GM21381 (cell line): ENCODE measurements around the gene SEMA4G.
"Not testable (repeated sequence)": the region's sequence is repeated elsewhere in the genome, so short reads cannot be mapped to it uniquely, and the experiment has no call there.

Experiments
- ATAC-seq: cut with Tn5 transposase; IDR thresholded peaks from one replicate; pipeline ENCODE4 v1.9.1; 2021; ENCODE audit warnings: mild to moderate bottlenecking, moderate library complexity; ENCODE audit not compliant: unreplicated experiment

The SEMA4G gene

GRCh38 chr10:100970914-100971811, 1.9 kb downstream of the SEMA4G start:
- no peak for ATAC-seq

GRCh38 chr10:100972115-100972903, 3.0 kb downstream of the SEMA4G start:
- no peak for ATAC-seq

DNA sequence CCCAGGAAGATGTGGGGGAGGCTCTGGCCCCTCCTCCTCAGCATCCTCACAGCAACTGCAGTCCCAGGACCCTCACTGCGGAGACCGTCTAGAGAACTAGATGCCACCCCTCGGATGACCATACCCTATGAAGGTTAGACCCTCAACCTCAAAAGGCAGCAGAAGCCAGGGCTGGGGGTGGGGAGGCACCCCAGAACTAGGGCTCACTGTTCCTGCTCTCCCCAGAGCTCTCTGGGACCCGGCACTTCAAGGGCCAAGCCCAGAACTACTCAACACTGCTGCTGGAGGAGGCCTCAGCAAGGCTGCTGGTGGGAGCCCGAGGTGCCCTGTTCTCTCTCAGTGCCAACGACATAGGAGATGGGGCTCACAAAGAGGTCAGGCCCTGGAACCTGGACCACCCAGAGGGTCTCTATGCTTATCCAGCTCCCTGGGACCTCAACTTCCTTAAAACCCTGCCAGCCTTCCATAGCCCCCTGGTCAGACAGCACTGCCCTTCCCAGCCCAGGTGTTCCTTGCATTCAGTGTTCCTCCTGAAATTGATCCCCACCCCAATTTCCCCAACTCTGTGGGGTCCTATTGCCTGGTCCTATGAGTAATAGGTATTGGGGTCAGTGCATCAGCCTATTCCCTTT, 3.7 kb downstream of the SEMA4G start:
- ATAC-seq = no peak

DNA sequence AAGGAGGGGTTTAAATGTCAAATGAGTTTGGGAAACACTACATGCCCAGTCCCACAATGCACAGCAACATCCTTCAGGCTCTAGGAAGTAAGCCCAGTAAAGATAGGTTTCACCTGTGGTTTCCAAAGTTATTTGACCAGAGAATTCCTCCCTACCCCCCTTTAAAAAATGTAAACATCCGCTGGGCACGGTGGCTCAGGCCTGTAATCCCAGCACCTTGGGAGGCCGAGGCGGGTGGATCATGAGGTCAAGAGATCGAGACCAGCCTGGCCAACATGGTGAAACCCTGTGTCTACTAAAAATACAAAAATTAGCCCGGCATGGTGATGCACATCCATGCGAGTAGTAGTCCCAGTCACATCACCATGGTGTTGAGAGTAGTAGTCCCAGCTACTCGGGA, 6.1 kb downstream of the SEMA4G start:
- not testable (repeated sequence) for ATAC-seq

GRCh38 chr10:100976906-100977305, 7.6 kb downstream of the SEMA4G start:
- no peak for ATAC-seq

- ATAC-seq = no peak
Measured at GRCh38 chr10:100977436-100977835, 8.1 kb downstream of the SEMA4G start.

DNA sequence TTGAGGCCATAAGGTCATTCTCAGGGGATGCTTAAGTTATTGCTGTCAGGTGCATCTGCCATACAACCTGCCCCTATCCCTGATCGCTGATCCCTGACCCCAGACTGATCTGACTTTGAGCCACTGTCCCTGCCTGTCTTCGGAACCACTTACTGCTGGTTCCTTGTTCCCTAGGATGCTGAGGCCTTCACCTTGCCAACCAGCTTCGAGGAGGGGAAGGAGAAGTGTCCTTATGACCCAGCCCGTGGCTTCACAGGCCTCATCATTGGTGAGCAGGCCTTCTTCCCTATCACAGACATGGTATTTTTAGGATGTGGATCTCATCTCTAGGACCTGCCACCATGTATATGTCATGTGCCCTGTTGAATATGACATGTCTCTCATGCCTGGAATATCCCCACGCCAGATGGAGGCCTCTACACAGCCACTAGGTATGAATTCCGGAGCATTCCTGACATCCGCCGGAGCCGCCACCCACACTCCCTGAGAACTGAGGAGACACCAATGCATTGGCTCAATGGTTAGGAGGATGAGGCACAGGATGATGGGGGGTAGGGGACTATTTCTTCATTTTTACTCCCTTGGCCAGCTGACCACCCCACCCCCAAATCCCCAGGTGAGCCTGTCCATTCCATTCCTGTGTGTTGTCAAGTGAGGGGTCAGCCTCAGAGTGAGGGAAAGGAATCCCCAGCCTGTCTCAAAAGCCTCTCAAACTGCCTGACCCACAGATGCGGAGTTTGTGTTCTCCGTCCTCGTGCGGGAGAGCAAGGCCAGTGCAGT, 9.0 kb downstream of the SEMA4G start:
- ATAC-seq = no peak

DNA sequence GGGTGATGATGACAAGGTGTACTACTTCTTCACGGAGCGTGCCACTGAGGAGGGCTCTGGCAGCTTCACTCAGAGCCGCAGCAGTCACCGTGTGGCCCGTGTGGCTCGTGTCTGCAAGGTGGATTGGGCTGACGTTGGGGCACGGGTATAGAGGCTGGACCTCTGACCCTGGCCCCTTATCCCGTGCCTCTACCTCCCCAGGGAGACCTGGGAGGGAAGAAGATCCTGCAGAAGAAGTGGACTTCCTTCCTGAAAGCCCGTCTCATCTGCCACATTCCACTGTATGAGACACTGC, 9.5 kb downstream of the SEMA4G start:
- ATAC-seq = no peak

GRCh38 chr10:100979791-100980272, 10.5 kb downstream of the SEMA4G start:
- no peak for ATAC-seq

GRCh38 chr10:100980311-100980710, 11.0 kb downstream of the SEMA4G start:
- ATAC-seq = no peak

GRCh38 chr10:100980711-100981110, 11.4 kb downstream of the SEMA4G start:
- no peak for ATAC-seq

- ATAC-seq = no peak
Measured at GRCh38 chr10:100981178-100981772, 12.0 kb downstream of the SEMA4G start.

DNA sequence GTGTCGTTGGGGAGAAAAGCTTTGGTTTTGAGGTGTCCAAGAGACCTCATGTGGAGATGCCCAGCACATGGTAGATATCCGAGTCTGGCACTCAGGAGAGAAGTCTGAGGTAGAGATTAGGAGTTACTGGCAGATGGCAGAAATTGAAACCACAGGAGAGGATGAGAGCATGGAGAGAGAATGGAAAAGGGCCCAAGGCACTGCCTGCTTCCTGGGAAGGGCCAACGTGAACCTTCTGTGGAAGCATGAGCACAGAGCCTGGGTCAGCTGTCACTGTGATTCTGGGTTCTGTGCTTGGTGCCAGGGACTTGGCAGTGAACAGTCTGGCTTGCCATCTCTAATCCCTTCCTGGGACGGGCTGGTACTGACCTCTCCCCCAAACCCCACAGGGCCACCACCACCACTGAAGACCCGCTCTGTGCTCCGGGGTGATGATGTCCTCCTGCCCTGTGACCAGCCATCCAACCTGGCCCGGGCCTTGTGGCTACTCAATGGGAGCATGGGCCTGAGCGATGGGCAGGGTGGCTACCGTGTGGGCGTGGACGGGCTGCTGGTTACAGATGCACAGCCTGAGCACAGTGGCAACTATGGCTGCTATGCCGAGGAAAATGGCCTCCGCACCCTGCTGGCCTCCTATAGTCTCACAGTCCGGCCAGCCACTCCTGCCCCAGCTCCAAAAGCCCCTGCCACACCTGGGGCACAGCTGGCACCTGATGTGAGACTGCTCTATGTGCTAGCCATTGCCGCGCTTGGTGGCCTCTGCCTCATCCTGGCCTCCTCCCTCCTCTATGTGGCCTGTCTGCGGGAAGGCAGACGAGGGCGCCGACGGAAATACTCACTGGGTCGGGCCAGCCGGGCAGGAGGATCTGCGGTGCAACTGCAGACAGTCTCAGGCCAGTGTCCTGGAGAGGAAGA, 13.9 kb downstream of the SEMA4G start:
- no peak for ATAC-seq

- ATAC-seq = no peak
Measured at GRCh38 chr10:100983868-100984671, 14.8 kb downstream of the SEMA4G start.

GRCh38 chr10:100984672-100985177, 15.4 kb downstream of the SEMA4G start:
- ATAC-seq = no peak

- no peak for ATAC-seq
Measured at GRCh38 chr10:100985336-100985735, 16.0 kb downstream of the SEMA4G start.

- ATAC-seq = no peak
Measured at GRCh38 chr10:100986623-100986951, 17.3 kb downstream of the SEMA4G start.

- ATAC-seq = peak; percentile 88
Measured at GRCh38 chr10:100986952-100987684, 17.8 kb downstream of the SEMA4G start, which contains the start of the genes MRPL43 and TWNK. MRPL43 (minus strand) TSS chr10:100987497; CDS start chr10:100987443, 54 bp downstream. TWNK (plus strand) TSS chr10:100987543; CDS start chr10:100988211, 668 bp downstream.
